SK-N-SH (cell line): ENCODE results near the gene ITGA8. TPM values are rescaled to one million over a fixed set of nuclear protein-coding genes. Genes with fewer than 3 reads are reported as not detected.

ENCODE experiments used
- CTCF ChIA-PET: fragments of 300-600, 350-600 bp; formaldehyde crosslinking; extraction: SDS; loops from one replicate; lab custom pipeline; 2021; lab: Yijun Ruan, JAX
- POLR2A ChIA-PET: fragments of 350-600 bp; sonication (Branson Sonifier 250); formaldehyde crosslinking; extraction: SDS; loops from one replicate; lab custom pipeline; 2020; ENCODE audit warnings: antibody characterized with exemption, inconsistent platforms; lab: Yijun Ruan, JAX
- DNase-seq: peaks from one replicate; pipeline ENCODE4 v3.0.0; 2012
- H2AFZ ChIP-seq: fragments of 200-600 bp; sonication (generic); 2 replicates; pipeline ENCODE4 v1.8.1; 2016; ENCODE audit warnings: antibody characterized with exemption, mild to moderate bottlenecking, low read depth
- H3F3A ChIP-seq: fragments of 200-600 bp; sonication (generic); replicated peaks from 2 replicates; pipeline ENCODE3; 2016; ENCODE audit warnings: antibody characterized with exemption, mild to moderate bottlenecking; ENCODE audit not compliant: insufficient read depth
- H3K27ac ChIP-seq, 2 experiments: fragments of 200-500 bp in 1 of 2; fragments of 200-600 bp in 1 of 2; sonication (Bioruptor generic) in 1 of 2; sonication (generic), shearing (Covaris generic) in 1 of 2; 2 replicates each; pipeline versions ENCODE4 v1.5.1 to v1.6.1; 2014 to 2016; ENCODE audit warnings: low read depth in 2 of 2, inconsistent platforms in 1 of 2, low read length in 1 of 2, mild to moderate bottlenecking in 1 of 2, mixed read lengths in 1 of 2
- H3K27me3 ChIP-seq: fragments of 200-600 bp; sonication (generic), shearing (Covaris generic); 2 replicates; pipeline ENCODE4 v1.6.1; 2016; ENCODE audit warnings: mixed run types; ENCODE audit not compliant: insufficient read depth
- H3K36me3 ChIP-seq, 2 experiments: fragments of 200-500 bp in 1 of 2; fragments of 200-600 bp in 1 of 2; sonication (Bioruptor generic) in 1 of 2; sonication (generic) in 1 of 2; replicated peaks in 1 of 2; 2 replicates each; pipeline versions ENCODE3 to v1.5.1; 2014 to 2016; ENCODE audit warnings: low read length in 1 of 2, mild to moderate bottlenecking in 1 of 2; ENCODE audit not compliant: insufficient read depth in 2 of 2, control insufficient read depth in 1 of 2
- H3K4me1 ChIP-seq, 2 experiments: fragments of 200-500 bp in 1 of 2; fragments of 200-600 bp in 1 of 2; sonication (Bioruptor generic) in 1 of 2; sonication (generic), shearing (Covaris generic) in 1 of 2; 2 replicates each; pipeline versions ENCODE4 v1.5.1 to v1.6.1; 2014 to 2016; ENCODE audit warnings: low read depth in 1 of 2, low read length in 1 of 2, mixed run types in 1 of 2; ENCODE audit not compliant: insufficient read depth in 2 of 2, control insufficient read depth in 1 of 2
- H3K4me2 ChIP-seq: fragments of 200-600 bp; sonication (generic), shearing (Covaris generic); 2 replicates; pipeline ENCODE4 v1.6.1; 2017; ENCODE audit warnings: mixed run types
- H3K4me3 ChIP-seq, 2 experiments: fragments of 200-500 bp in 1 of 2; fragments of 200-600 bp in 1 of 2; sonication (Bioruptor generic) in 1 of 2; sonication (generic), shearing (Covaris generic) in 1 of 2; 2 replicates each; pipeline versions ENCODE4 v1.5.1 to v1.8.1; 2014 to 2016; ENCODE audit warnings: low read depth in 2 of 2, inconsistent platforms in 1 of 2, low read length in 1 of 2, mild to moderate bottlenecking in 1 of 2, mixed read lengths in 1 of 2, moderate library complexity in 1 of 2
- H3K79me2 ChIP-seq: fragments of 200-600 bp; sonication (generic); 2 replicates; pipeline ENCODE4 v1.8.1; 2017; ENCODE audit warnings: mild to moderate bottlenecking; ENCODE audit not compliant: insufficient read depth
- H3K9ac ChIP-seq: fragments of 200-600 bp; sonication (generic); 2 replicates; pipeline ENCODE4 v1.6.1; 2017; ENCODE audit warnings: mixed run types
- H3K9me2 ChIP-seq: fragments of 200-600 bp; sonication (generic); 2 replicates; pipeline ENCODE4 v1.6.1; 2017; ENCODE audit warnings: mixed run types
- H3K9me3 ChIP-seq: fragments of 200-600 bp; sonication (generic); 2 replicates; pipeline ENCODE4 v1.6.1; 2017; ENCODE audit warnings: mixed run types, mild to moderate bottlenecking, moderate library complexity
- H4K20me1 ChIP-seq: fragments of 200-600 bp; sonication (generic); 2 replicates; pipeline ENCODE4 v1.6.1; 2017; ENCODE audit warnings: mild to moderate bottlenecking, mixed run types; ENCODE audit not compliant: insufficient read depth
- CHD2 ChIP-seq: fragments of 150-350 bp; IDR thresholded peaks from 2 replicates; pipeline ENCODE4 v1.6.1; 2018; ENCODE audit warnings: low read length; ENCODE audit not compliant: partially characterized antibody
- ELF1 ChIP-seq: IDR thresholded peaks from 2 replicates; pipeline ENCODE4 v1.4.0; 2012
- EP300 ChIP-seq, 2 experiments: IDR thresholded peaks; 2 replicates each; pipeline versions ENCODE4 v1.4.0 to v1.6.1; 2012; ENCODE audit warnings: borderline replicate concordance in 1 of 2, low read depth in 1 of 2, low read length in 1 of 2
- FOXJ3 ChIP-seq: sonication (generic); formaldehyde crosslinking; IDR thresholded peaks from 2 replicates; pipeline ENCODE4 v1.5.1; 2020; ENCODE audit warnings: mild to moderate bottlenecking, missing genetic modification reagents
- GABPA ChIP-seq: IDR thresholded peaks from 2 replicates; pipeline ENCODE4 v1.4.0; 2012; ENCODE audit warnings: low read depth, mild to moderate bottlenecking
- GATA2 ChIP-seq: sonication (generic); formaldehyde crosslinking; IDR thresholded peaks from 2 replicates; pipeline ENCODE4 v1.5.0; 2020; ENCODE audit warnings: mild to moderate bottlenecking, missing genetic modification reagents
- JUND ChIP-seq: IDR thresholded peaks from 2 replicates; pipeline ENCODE4 v1.4.0; 2012
- NFIC ChIP-seq: IDR thresholded peaks from 2 replicates; pipeline ENCODE4 v1.4.0; 2012; ENCODE audit warnings: borderline replicate concordance
- PBX3 ChIP-seq: IDR thresholded peaks from 2 replicates; pipeline ENCODE4; 2012
- RAD21 ChIP-seq: IDR thresholded peaks from 2 replicates; pipeline ENCODE4 v1.6.1; 2012; ENCODE audit warnings: mild to moderate bottlenecking, low read length
- RCOR1 ChIP-seq: fragments of 150-350 bp; IDR thresholded peaks from 2 replicates; pipeline ENCODE4 v1.6.1; 2017; ENCODE audit warnings: antibody characterized with exemption, low read length
- RFX5 ChIP-seq: IDR thresholded peaks from 2 replicates; pipeline ENCODE4 v1.6.1; 2012; ENCODE audit warnings: mild to moderate bottlenecking, improper control_type of control experiment, low read length
- SIN3A ChIP-seq: IDR thresholded peaks from 2 replicates; pipeline ENCODE4 v1.6.1; 2012; ENCODE audit warnings: low read depth, mild to moderate bottlenecking, low read length, moderate library complexity, borderline replicate concordance
- SMC3 ChIP-seq: IDR thresholded peaks from 2 replicates; pipeline ENCODE4 v1.6.1; 2012; ENCODE audit warnings: low read depth, low read length, improper control_type of control experiment
- TCF12 ChIP-seq: IDR thresholded peaks from 2 replicates; pipeline ENCODE4 v1.4.0; 2012
- USF2 ChIP-seq: fragments of 150-350 bp; IDR thresholded peaks from 2 replicates; pipeline ENCODE4 v1.6.1; 2017; ENCODE audit warnings: antibody characterized with exemption, low read length, low read depth, borderline replicate concordance
- WGBS: methylation state at CpG from one replicate; pipeline ENCODE4 v1.1.6; 2017; ENCODE audit warnings: low lambda C conversion rate; 5-methylcytosine and 5-hydroxymethylcytosine counted together
- polyA plus RNA-seq, 3 experiments: library from polyadenylated mRNA; depleted of rRNA; stranded (reverse); fragments of >200 nt; gene quantifications; 2 replicates each; pipeline ENCODE4 v1.2.3, GENCODE V29; 2012
- TF ChIP-seq, protein P1 (sequence below): fragments of 200-600 bp; sonication (generic); IDR thresholded peaks from 2 replicates; pipeline ENCODE4 v1.6.1; 2017; ENCODE audit warnings: antibody characterized with exemption, mild to moderate bottlenecking, moderate library complexity
- TF ChIP-seq, protein P2 (sequence below): IDR thresholded peaks from 2 replicates; pipeline ENCODE4 v1.4.0; 2012; ENCODE audit warnings: low read depth, borderline replicate concordance

ITGA8 gene
- polyA plus RNA-seq, 1 of the 3 experiments (the other 2 are of a cell fraction) = not detected

DNA sequence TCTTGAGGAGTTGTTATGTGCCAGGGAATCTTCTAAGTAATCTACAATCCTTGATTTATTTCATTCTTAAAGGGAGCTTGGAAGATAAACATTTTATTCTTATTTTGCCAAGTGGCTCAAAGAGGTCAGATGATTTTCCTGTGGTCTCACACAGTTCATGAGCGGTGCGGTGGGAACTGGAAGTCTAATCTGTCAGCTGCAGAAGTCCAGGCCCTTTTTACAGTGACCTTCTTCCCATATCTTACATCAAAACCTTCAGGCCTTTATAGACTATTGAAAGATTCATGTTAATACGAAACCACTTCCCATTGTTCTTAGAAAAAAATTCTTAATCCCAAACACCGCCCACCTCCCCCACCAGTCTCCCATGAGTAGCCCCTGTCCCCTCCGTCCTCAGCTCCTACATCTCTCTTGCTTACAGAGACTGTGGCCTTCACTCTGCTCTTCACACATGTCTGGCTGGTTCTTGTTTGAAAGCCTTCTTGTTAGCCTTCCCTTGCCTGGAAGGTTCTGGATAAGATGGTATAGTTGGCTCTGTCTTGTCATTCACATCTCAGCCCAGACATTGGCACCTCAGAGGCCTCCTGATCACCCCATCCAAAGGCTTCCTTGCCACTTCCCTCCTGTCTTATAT, 61.5 kb downstream of the ITGA8 start:
- H3K4me3 ChIP-seq = no peak overlapping the region
- H3K9me2 ChIP-seq = no peaks in the 10 kb centered on the region
- no peak overlapping the region for H3K4me2 ChIP-seq
- ChIA-PET POLR2A (no interaction called here), CTCF (no interaction called here)
- no peaks in the 10 kb centered on the region for H3K4me1 ChIP-seq
- no peaks in the 10 kb centered on the region for H3K27me3 ChIP-seq
- no peak for TF ChIP-seq SMC3
- no peak for TF ChIP-seq GABPA
- no peak for TF ChIP-seq JUND
- no peak for TF ChIP-seq ELF1
- no peak for TF ChIP-seq NFIC
- TF ChIP-seq PBX3 = no peak
- TF ChIP-seq SIN3A = no peak
- TF ChIP-seq CHD2 = no peak
- no peak for TF ChIP-seq EP300 (IDR thresholded peaks at IDR 0.05; ENCODE audit: borderline replicate concordance in 1 of 2, low read depth in 1 of 2, low read length in 1 of 2)
- TF ChIP-seq, protein P1, sequence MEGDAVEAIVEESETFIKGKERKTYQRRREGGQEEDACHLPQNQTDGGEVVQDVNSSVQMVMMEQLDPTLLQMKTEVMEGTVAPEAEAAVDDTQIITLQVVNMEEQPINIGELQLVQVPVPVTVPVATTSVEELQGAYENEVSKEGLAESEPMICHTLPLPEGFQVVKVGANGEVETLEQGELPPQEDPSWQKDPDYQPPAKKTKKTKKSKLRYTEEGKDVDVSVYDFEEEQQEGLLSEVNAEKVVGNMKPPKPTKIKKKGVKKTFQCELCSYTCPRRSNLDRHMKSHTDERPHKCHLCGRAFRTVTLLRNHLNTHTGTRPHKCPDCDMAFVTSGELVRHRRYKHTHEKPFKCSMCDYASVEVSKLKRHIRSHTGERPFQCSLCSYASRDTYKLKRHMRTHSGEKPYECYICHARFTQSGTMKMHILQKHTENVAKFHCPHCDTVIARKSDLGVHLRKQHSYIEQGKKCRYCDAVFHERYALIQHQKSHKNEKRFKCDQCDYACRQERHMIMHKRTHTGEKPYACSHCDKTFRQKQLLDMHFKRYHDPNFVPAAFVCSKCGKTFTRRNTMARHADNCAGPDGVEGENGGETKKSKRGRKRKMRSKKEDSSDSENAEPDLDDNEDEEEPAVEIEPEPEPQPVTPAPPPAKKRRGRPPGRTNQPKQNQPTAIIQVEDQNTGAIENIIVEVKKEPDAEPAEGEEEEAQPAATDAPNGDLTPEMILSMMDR = no peak
- TF ChIP-seq RCOR1 = no peak
- TF ChIP-seq USF2 = no peak
- TF ChIP-seq, protein P2, sequence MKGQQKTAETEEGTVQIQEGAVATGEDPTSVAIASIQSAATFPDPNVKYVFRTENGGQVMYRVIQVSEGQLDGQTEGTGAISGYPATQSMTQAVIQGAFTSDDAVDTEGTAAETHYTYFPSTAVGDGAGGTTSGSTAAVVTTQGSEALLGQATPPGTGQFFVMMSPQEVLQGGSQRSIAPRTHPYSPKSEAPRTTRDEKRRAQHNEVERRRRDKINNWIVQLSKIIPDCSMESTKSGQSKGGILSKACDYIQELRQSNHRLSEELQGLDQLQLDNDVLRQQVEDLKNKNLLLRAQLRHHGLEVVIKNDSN = no peak
- TF ChIP-seq RFX5 = no peak
- no peak for TF ChIP-seq TCF12
- no peak for TF ChIP-seq FOXJ3 (CRISPR knock-in tag)
- no peak for TF ChIP-seq RAD21
- TF ChIP-seq GATA2 (CRISPR knock-in tag) = no peak
- H3K27ac ChIP-seq = no peak overlapping the region
- no peak overlapping the region for H3K9ac ChIP-seq
- H3F3A ChIP-seq = no peaks in the 10 kb centered on the region
- 34% methylated on average over 5 of the region's 5 CpGs for WGBS
- H3K79me2 ChIP-seq = no peaks in the 10 kb centered on the region
- DNase-seq = no peak
- H3K36me3 ChIP-seq = no peaks in the 10 kb centered on the region
- no peaks in the 10 kb centered on the region for H4K20me1 ChIP-seq
- H3K9me3 ChIP-seq = no peaks in the 10 kb centered on the region
- no peak overlapping the region for H2AFZ ChIP-seq
